ENCODE data around the gene NYAP2.

NYAP2 gene

GRCh38 chr2:225693259-225693658 is 293.7 kb downstream of the NYAP2 start:
- ChIA-PET CTCF (no interaction called here), POLR2A (no interaction called here)
- no peak for DNase-seq (ENCODE audit: extremely low spot score)
- no peak for TF ChIP-seq ZNF384 (IDR thresholded peaks at IDR 0.05)
- no peak for TF ChIP-seq ARNT (IDR thresholded peaks at IDR 0.05)
- no peak for TF ChIP-seq ELF4 (IDR thresholded peaks at IDR 0.05)
- no peak for TF ChIP-seq FOXK2 (IDR thresholded peaks at IDR 0.05)
- no peak for TF ChIP-seq TARDBP (IDR thresholded peaks at IDR 0.05)
- no peak for TF ChIP-seq HDGF (IDR thresholded peaks at IDR 0.05; ENCODE audit: borderline replicate concordance)
- TF ChIP-seq NFRKB (IDR thresholded peaks at IDR 0.05), result no peak
- TF ChIP-seq L3MBTL2 (conservative IDR thresholded peaks at IDR 0.05), result no peak
- TF ChIP-seq CTBP1 (IDR thresholded peaks at IDR 0.05; ENCODE audit: borderline replicate concordance), result no peak
- TF ChIP-seq SUZ12 (IDR thresholded peaks at IDR 0.05), result no peak
- TF ChIP-seq FOXM1 (IDR thresholded peaks at IDR 0.05; ENCODE audit: borderline replicate concordance), result no peak
- TF ChIP-seq BHLHE40 (IDR thresholded peaks at IDR 0.05; ENCODE audit: borderline replicate concordance), result no peak
- no peak for TF ChIP-seq PKNOX1 (IDR thresholded peaks at IDR 0.05)

- ChIA-PET POLR2A (no interaction called here), CTCF (no interaction called here)
- TF ChIP-seq LEF1 (IDR thresholded peaks at IDR 0.05; ENCODE audit: borderline replicate concordance) (no peak), PKNOX1 (IDR thresholded peaks at IDR 0.05) (no peak), BHLHE40 (IDR thresholded peaks at IDR 0.05; ENCODE audit: borderline replicate concordance) (no peak), ARNT (IDR thresholded peaks at IDR 0.05) (no peak), FOXK2 (IDR thresholded peaks at IDR 0.05) (no peak), FOXA1 (IDR thresholded peaks at IDR 0.05) (no peak), FOXM1 (IDR thresholded peaks at IDR 0.05; ENCODE audit: borderline replicate concordance) (no peak), ELF4 (IDR thresholded peaks at IDR 0.05) (no peak), L3MBTL2 (conservative IDR thresholded peaks at IDR 0.05) (no peak), NFRKB (IDR thresholded peaks at IDR 0.05) (no peak), SP1 (IDR thresholded peaks at IDR 0.05) (no peak), ZNF384 (IDR thresholded peaks at IDR 0.05) (no peak), CTBP1 (IDR thresholded peaks at IDR 0.05; ENCODE audit: borderline replicate concordance) (no peak), HDGF (IDR thresholded peaks at IDR 0.05; ENCODE audit: borderline replicate concordance) (no peak), SUZ12 (IDR thresholded peaks at IDR 0.05) (no peak), TARDBP (IDR thresholded peaks at IDR 0.05) (no peak)
- DNase-seq (ENCODE audit: extremely low spot score), result no peak
These were observed 295.2 kb downstream of the NYAP2 start for GRCh38 chr2:225694664-225695063.

GRCh38 chr2:225697936-225698335 is 298.4 kb downstream of the NYAP2 start:
- POLR2A ChIA-PET, result no interaction called here
- CTCF ChIA-PET, result no interaction called here
- TF ChIP-seq ELF4 (IDR thresholded peaks at IDR 0.05) (no peak), CTBP1 (IDR thresholded peaks at IDR 0.05; ENCODE audit: borderline replicate concordance) (no peak), ZNF384 (IDR thresholded peaks at IDR 0.05) (no peak), FOXA1 (IDR thresholded peaks at IDR 0.05) (no peak), FOXK2 (IDR thresholded peaks at IDR 0.05) (no peak), NFRKB (IDR thresholded peaks at IDR 0.05) (no peak), SUZ12 (IDR thresholded peaks at IDR 0.05) (no peak), ARNT (IDR thresholded peaks at IDR 0.05) (no peak), BHLHE40 (IDR thresholded peaks at IDR 0.05; ENCODE audit: borderline replicate concordance) (no peak), HDGF (IDR thresholded peaks at IDR 0.05; ENCODE audit: borderline replicate concordance) (no peak), L3MBTL2 (conservative IDR thresholded peaks at IDR 0.05) (no peak), FOXM1 (IDR thresholded peaks at IDR 0.05; ENCODE audit: borderline replicate concordance) (no peak), PKNOX1 (IDR thresholded peaks at IDR 0.05) (no peak), LEF1 (IDR thresholded peaks at IDR 0.05; ENCODE audit: borderline replicate concordance) (no peak), TARDBP (IDR thresholded peaks at IDR 0.05) (no peak), SP1 (IDR thresholded peaks at IDR 0.05) (no peak)
- DNase-seq (ENCODE audit: extremely low spot score), result no peak

All from HEK293T (cell line).